HG03460 (cell line): ENCODE data around the gene RAB14.

Experiments used
- ATAC-seq: cut with Tn5 transposase; IDR thresholded peaks from one replicate; pipeline ENCODE4 v1.9.1; 2021; ENCODE audit not compliant: unreplicated experiment

The RAB14 gene

GRCh38 chr9:121220996-121221663, 19.5 kb upstream of the RAB14 start:
- ATAC-seq, result no peak

- no peak for ATAC-seq
These were observed 17.9 kb upstream of the RAB14 start for GRCh38 chr9:121219530-121219929.

GRCh38 chr9:121218357-121219027, 16.8 kb upstream of the RAB14 start:
- no peak for ATAC-seq

- ATAC-seq, result peak; percentile 69
These were observed 16.1 kb upstream of the RAB14 start for GRCh38 chr9:121217609-121218292.

GRCh38 chr9:121216271-121216805, 14.7 kb upstream of the RAB14 start:
- no peak for ATAC-seq

GRCh38 chr9:121214005-121214404, 12.3 kb upstream of the RAB14 start:
- no peak for ATAC-seq

GRCh38 chr9:121213136-121213806, 11.6 kb upstream of the RAB14 start:
- no peak for ATAC-seq

GRCh38 chr9:121210536-121210935, 8.9 kb upstream of the RAB14 start:
- ATAC-seq, result no peak

GRCh38 chr9:121207371-121207940, 5.8 kb upstream of the RAB14 start:
- peak; percentile 94 for ATAC-seq

GRCh38 chr9:121206516-121207370, 5.1 kb upstream of the RAB14 start:
- ATAC-seq, result peak; percentile 33

- no peak for ATAC-seq
These were observed 2.9 kb upstream of the RAB14 start for GRCh38 chr9:121204611-121205010.

- no peak for ATAC-seq
These were observed 2.5 kb upstream of the RAB14 start for GRCh38 chr9:121204121-121204520.

GRCh38 chr9:121201045-121201737, 478 bp downstream of the RAB14 start:
- peak; percentile 21 for ATAC-seq

GRCh38 chr9:121200356-121200755, 1.3 kb downstream of the RAB14 start:
- no peak for ATAC-seq

- no peak for ATAC-seq
These were observed 1.7 kb downstream of the RAB14 start for GRCh38 chr9:121199921-121200320.

- no peak for ATAC-seq
These were observed 3.1 kb downstream of the RAB14 start for GRCh38 chr9:121198512-121199042.

- ATAC-seq, result no peak
These were observed 4.5 kb downstream of the RAB14 start for GRCh38 chr9:121197132-121197531.

GRCh38 chr9:121196389-121196788, 5.3 kb downstream of the RAB14 start:
- ATAC-seq, result peak; percentile 51

GRCh38 chr9:121194730-121195129, 6.9 kb downstream of the RAB14 start:
- ATAC-seq, result no peak
